HG02885 (cell line): ENCODE measurements around the gene TTC21A.

Experiments used
- ATAC-seq: cut with Tn5 transposase; IDR thresholded peaks from one replicate; pipeline ENCODE4 v1.9.1; 2021; ENCODE audit warnings: mild to moderate bottlenecking; ENCODE audit not compliant: unreplicated experiment, poor library complexity

TTC21A gene

GRCh38 chr3:39096775-39097174 lies 10.7 kb upstream of the TTC21A start:
- no peak for ATAC-seq

- no peak for ATAC-seq
These were observed 9.6 kb upstream of the TTC21A start for GRCh38 chr3:39097716-39098472.

GRCh38 chr3:39098473-39099000 lies 8.9 kb upstream of the TTC21A start:
- ATAC-seq = no peak

GRCh38 chr3:39099242-39099641 lies 8.2 kb upstream of the TTC21A start:
- ATAC-seq = no peak

- no peak for ATAC-seq
These were observed 7.6 kb upstream of the TTC21A start for GRCh38 chr3:39099738-39100499.

GRCh38 chr3:39100500-39100886 lies 7.0 kb upstream of the TTC21A start:
- no peak for ATAC-seq

GRCh38 chr3:39101022-39101689 lies 6.3 kb upstream of the TTC21A start:
- ATAC-seq = peak; percentile 74

GRCh38 chr3:39102504-39103323 lies 4.8 kb upstream of the TTC21A start:
- no peak for ATAC-seq

GRCh38 chr3:39103324-39103693 lies 4.2 kb upstream of the TTC21A start:
- no peak for ATAC-seq

- ATAC-seq = no peak
These were observed 3.5 kb upstream of the TTC21A start for GRCh38 chr3:39103791-39104552.

GRCh38 chr3:39104961-39105686 lies 2.4 kb upstream of the TTC21A start:
- ATAC-seq = no peak

- ATAC-seq = no peak
These were observed 1.8 kb upstream of the TTC21A start for GRCh38 chr3:39105687-39106063.

GRCh38 chr3:39106281-39106811 lies 1.1 kb upstream of the TTC21A start:
- no peak for ATAC-seq

- peak; percentile 3 for ATAC-seq
These were observed 561 bp upstream of the TTC21A start for GRCh38 chr3:39106851-39107387.

- ATAC-seq = peak; percentile 73
These were observed 775 bp downstream of the TTC21A start for GRCh38 chr3:39108200-39108710.

- no peak for ATAC-seq
These were observed 1.6 kb downstream of the TTC21A start for GRCh38 chr3:39109086-39109485.

GRCh38 chr3:39110041-39110639 lies 2.7 kb downstream of the TTC21A start:
- no peak for ATAC-seq

GRCh38 chr3:39112113-39112512 lies 4.6 kb downstream of the TTC21A start:
- ATAC-seq = no peak
